K562 (cell line): ENCODE data around the gene PLEKHO1. TPM values are rescaled to one million over a fixed set of nuclear protein-coding genes. Genes with fewer than 3 reads are reported as not detected.

Experiments
- ATAC-seq: fragments of 200-7000 bp; cut with Tn5 transposase; 3 replicates; pipeline ENCODE4 v1.9.1; 2020; ENCODE audit warnings: moderate library complexity
- BruUV-seq: library from RNA; stranded (reverse); fragments of 400-500 nt; replicated peaks from 2 replicates; lab custom pipeline; 2021; lab: Mats Ljungman, UMichigan
- CTCF ChIA-PET: fragments of 300-600 bp; formaldehyde crosslinking; extraction: SDS; loops from one replicate; lab custom pipeline; 2021; ENCODE audit warnings: low intra/inter-chr PET ratio; lab: Yijun Ruan, JAX
- POLR2A ChIA-PET: fragments of 300-600, 350-650 bp; sonication (Branson Sonifier 250); formaldehyde crosslinking; extraction: SDS; loops from one replicate; lab custom pipeline; 2021; ENCODE audit warnings: antibody characterized with exemption, inconsistent platforms; lab: Yijun Ruan, JAX
- DNase-seq, 4 experiments: peaks; one replicate each; pipeline versions ENCODE4 v3.0.0 to v3.0.0-alpha.2; 2011 to 2018; ENCODE audit warnings: low spot score in 3 of 4, mixed read lengths in 3 of 4; ENCODE audit errors: extremely low read depth in 1 of 4
- FAIRE-seq: peaks from 2 replicates; lab custom pipeline; 2011; peaks lifted over from hg19 to GRCh38; lab: Jason Lieb, UNC
- H2AFZ ChIP-seq: 2 replicates; pipeline ENCODE4 v1.6.0; 2011; ENCODE audit warnings: low read depth, low read length, control low read depth, inconsistent platforms
- H3K27ac ChIP-seq: fragments of 200-600 bp; 3 replicates; pipeline ENCODE4 v1.8.0; 2011; ENCODE audit warnings: low read depth, mild to moderate bottlenecking, control low read depth, inconsistent platforms, low read length, moderate library complexity, mixed read lengths; ENCODE audit errors: extremely low read depth
- H3K27me3 ChIP-seq, 2 experiments: fragments of 300-600 bp in 1 of 2; 2 replicates in 1 of 2; 3 replicates in 1 of 2; pipeline versions ENCODE4 v1.6.0 to v1.8.0; 2011; ENCODE audit warnings: inconsistent platforms in 2 of 2, low read length in 2 of 2, mild to moderate bottlenecking in 1 of 2, mixed read lengths in 1 of 2, moderate library complexity in 1 of 2; ENCODE audit not compliant: control insufficient read depth in 2 of 2, insufficient read depth in 2 of 2
- H3K36me3 ChIP-seq: fragments of 300-600 bp; 3 replicates; pipeline ENCODE4 v1.8.0; 2011; ENCODE audit warnings: mild to moderate bottlenecking, low read length, inconsistent platforms; ENCODE audit not compliant: control insufficient read depth, insufficient read depth
- H3K4me1 ChIP-seq, 2 experiments: fragments of 200-600 bp in 1 of 2; replicated peaks in 1 of 2; 2 replicates in 1 of 2; 3 replicates in 1 of 2; pipeline versions ENCODE4 v1.5.1 to v1.8.0; 2011; ENCODE audit warnings: inconsistent platforms in 2 of 2, low read length in 2 of 2, mild to moderate bottlenecking in 1 of 2, mixed read lengths in 1 of 2, moderate library complexity in 1 of 2; ENCODE audit not compliant: control insufficient read depth in 2 of 2, insufficient read depth in 2 of 2
- H3K4me2 ChIP-seq: 2 replicates; pipeline ENCODE4 v1.6.1; 2011; ENCODE audit warnings: low read length, control low read depth, inconsistent platforms, mixed read lengths; ENCODE audit not compliant: insufficient read depth
- H3K4me3 ChIP-seq: fragments of 200-600 bp; sonication (generic), shearing (Covaris generic); 2 replicates; pipeline ENCODE4 v1.5.1; 2016; ENCODE audit warnings: control low read depth, inconsistent platforms
- H3K79me2 ChIP-seq: fragments of 200-600 bp; 3 replicates; pipeline ENCODE4 v1.8.0; 2011; ENCODE audit warnings: low read length, inconsistent platforms; ENCODE audit not compliant: control insufficient read depth, insufficient read depth
- H3K9ac ChIP-seq, 2 experiments: 2 replicates each; pipeline versions ENCODE4 v1.6.0 to v1.6.1; 2011; ENCODE audit warnings: low read depth in 2 of 2, low read length in 2 of 2, control low read depth in 1 of 2, inconsistent platforms in 1 of 2, mild to moderate bottlenecking in 1 of 2, mixed read lengths in 1 of 2; ENCODE audit not compliant: insufficient read depth in 1 of 2
- H3K9me1 ChIP-seq: one replicate; pipeline ENCODE4 v1.6.0; 2011; ENCODE audit warnings: inconsistent platforms, mild to moderate bottlenecking, low read length, moderate library complexity; ENCODE audit not compliant: control insufficient read depth, insufficient read depth
- H3K9me3 ChIP-seq: replicated peaks from 2 replicates; pipeline ENCODE4 v1.5.1; 2011; ENCODE audit warnings: low read depth, low read length, inconsistent platforms; ENCODE audit not compliant: control insufficient read depth, insufficient read depth
- H4K20me1 ChIP-seq: replicated peaks from 2 replicates; pipeline ENCODE4 v1.6.1; 2011; ENCODE audit warnings: low read length, inconsistent platforms, mixed read lengths; ENCODE audit not compliant: control insufficient read depth, insufficient read depth
- CREB1 ChIP-seq, 2 experiments: sonication (generic) in 1 of 2; formaldehyde crosslinking in 1 of 2; IDR thresholded peaks; 2 replicates each; pipeline versions ENCODE4 v1.6.1 to v1.8.0; 2012 to 2022; ENCODE audit warnings: inconsistent platforms in 1 of 2, mild to moderate bottlenecking in 1 of 2, missing genetic modification reagents in 1 of 2, moderate library complexity in 1 of 2
- E4F1 ChIP-seq: fragments of 250-450 bp; sonication (Bioruptor Pico); IDR thresholded peaks from 2 replicates; pipeline ENCODE4 v1.5.0; 2021; ENCODE audit warnings: mild to moderate bottlenecking, borderline replicate concordance
- FOXK2 ChIP-seq, 2 experiments: fragments of 450-650 bp; IDR thresholded peaks in 1 of 2; conservative IDR thresholded peaks in 1 of 2; 2 replicates each; pipeline ENCODE4 v1.6.1; 2016; ENCODE audit warnings: low read depth in 2 of 2, mild to moderate bottlenecking in 1 of 2
- ID3 ChIP-seq, 2 experiments: fragments of 250-450 bp in 1 of 2; fragments of 450-650 bp in 1 of 2; sonication (Bioruptor Pico) in 1 of 2; IDR thresholded peaks; 2 replicates each; pipeline versions ENCODE4 v1.6.1 to v1.8.0; 2016 to 2021; ENCODE audit warnings: mild to moderate bottlenecking in 2 of 2, moderate library complexity in 2 of 2, missing compliant biosample characterization in 1 of 2, missing genetic modification characterization in 1 of 2
- KDM5B ChIP-seq: fragments of 200-600 bp; sonication (generic); IDR thresholded peaks from 2 replicates; pipeline ENCODE4 v1.6.1; 2012; ENCODE audit warnings: low read depth, mild to moderate bottlenecking, moderate library complexity, low read length, control low read depth, inconsistent platforms; ENCODE audit not compliant: insufficient replicate concordance
- NR2C1 ChIP-seq, 2 experiments: fragments of 450-650 bp; IDR thresholded peaks; 2 replicates each; pipeline ENCODE4 v1.6.1; 2017; ENCODE audit warnings: mild to moderate bottlenecking in 2 of 2, antibody characterized with exemption in 1 of 2, inconsistent platforms in 1 of 2, missing compliant biosample characterization in 1 of 2, missing genetic modification characterization in 1 of 2
- NR4A1 ChIP-seq, 2 experiments: fragments of 250-450 bp in 1 of 2; fragments of 450-650 bp in 1 of 2; sonication (Bioruptor Pico) in 1 of 2; IDR thresholded peaks; 2 replicates each; pipeline versions ENCODE4 v1.4.0 to v1.6.1; 2016 to 2020; ENCODE audit warnings: mild to moderate bottlenecking in 2 of 2, missing compliant biosample characterization in 1 of 2, missing genetic modification characterization in 1 of 2, moderate library complexity in 1 of 2
- PHF8 ChIP-seq: fragments of 200-600 bp; sonication (generic); IDR thresholded peaks from 2 replicates; pipeline ENCODE4 v1.6.1; 2012; ENCODE audit warnings: mixed run types, mild to moderate bottlenecking, inconsistent platforms, low read length, moderate library complexity, borderline replicate concordance
- SIN3B ChIP-seq: fragments of 450-650 bp; IDR thresholded peaks from 2 replicates; pipeline ENCODE4 v1.6.1; 2017; ENCODE audit warnings: low read depth, mild to moderate bottlenecking, moderate library complexity
- SREBF2 ChIP-seq: sonication (generic); formaldehyde crosslinking; IDR thresholded peaks from 2 replicates; pipeline ENCODE4 v1.4.0; 2020; ENCODE audit warnings: mild to moderate bottlenecking, missing genetic modification reagents
- SRSF3 ChIP-seq: fragments of 200-400 bp; formaldehyde crosslinking; IDR thresholded peaks from 2 replicates; pipeline ENCODE4 v1.6.1; 2016; ENCODE audit warnings: mild to moderate bottlenecking, low read length, moderate library complexity; ENCODE audit not compliant: insufficient read depth
- ZNF12 ChIP-seq: sonication (generic); formaldehyde crosslinking; IDR thresholded peaks from 2 replicates; pipeline ENCODE4 v1.4.0; 2020; ENCODE audit warnings: mild to moderate bottlenecking, missing genetic modification reagents
- ZNF253 ChIP-seq: fragments of 250-450 bp; sonication (Bioruptor Pico); conservative IDR thresholded peaks from 2 replicates; pipeline ENCODE4 v1.6.1; 2021; ENCODE audit warnings: mild to moderate bottlenecking
- ZNF583 ChIP-seq: fragments of 250-450 bp; sonication (Bioruptor Pico); IDR thresholded peaks from 2 replicates; pipeline ENCODE4 v1.4.0; 2020
- WGBS: fragments of 100-300 bp; shearing (Covaris generic); methylation state at CpG from one replicate; pipeline ENCODE4 v1.1.6; 2016; ENCODE audit warnings: low coverage, mixed read lengths; ENCODE audit not compliant: insufficient coverage; ENCODE audit errors: missing lambda C conversion rate; 5-methylcytosine and 5-hydroxymethylcytosine counted together
- in situ Hi-C: fragments of 300-500 bp; cut with MboI; formaldehyde crosslinking; loops from 4 replicates; pipeline ENCODE4 v1.15.0; 2018; ENCODE audit warnings: inconsistent platforms, mixed read lengths
- intact Hi-C: fragments of 100-400 bp; cut with micrococcal nuclease; formaldehyde crosslinking; loops from 2 replicates; pipeline ENCODE4 v1.14.2; 2022
- polyA plus RNA-seq, 8 experiments: library from polyadenylated mRNA; depleted of rRNA in 4 of 8; stranded (reverse) in 5 of 8; unstranded in 3 of 8; fragments of >200 nt; fragmentation: Nextera tagmentation in 2 of 8; fragmentation: Illumina TruSeq in 1 of 8; extraction: Ambion mirVana in 2 of 8; extraction: Trizol in 1 of 8; gene quantifications; 2 replicates each; pipeline versions ENCODE4 v1.2.1 to v1.2.3, GENCODE V29; 2011 to 2014; ENCODE audit warnings: inconsistent platforms in 1 of 8, missing spikeins in 1 of 8
- total RNA-seq, 7 experiments: library from RNA; depleted of rRNA in 6 of 7; stranded (reverse); fragments of >200 nt in 6 of 7; fragmentation: Illumina TruSeq in 2 of 7; extraction: Trizol in 2 of 7; gene quantifications; 2 replicates each; pipeline versions ENCODE4 v1.2.1 to v1.2.3, GENCODE V29; 2011 to 2021; ENCODE audit warnings: low replicate concordance in 1 of 7

PLEKHO1 gene
- total and polyA plus RNA-seq, 9 of the 15 experiments (the other 6 are each of a cell fraction or from before 2014, with no cell fraction given) = 0.39 to 16.2 (median 9.6) TPM

- no peak for TF ChIP-seq E4F1 (CRISPR knock-in tag)
- TF ChIP-seq SIN3B = no peak
- no peak for TF ChIP-seq NR2C1 (IDR thresholded peaks at IDR 0.05)
- no peak for TF ChIP-seq NR2C1 (tag; IDR thresholded peaks at IDR 0.05)
- no peak for TF ChIP-seq ZNF583
- TF ChIP-seq SREBF2 (CRISPR knock-in tag) = 0 out of 2 replicates have a peak, but pooled peaks have one; percentile 40
These were observed 12.8 kb downstream of the PLEKHO1 start (continued) for GRCh38 chr1:150162582-150162861.

GRCh38 chr1:150162862-150163706 lies 13.4 kb downstream of the PLEKHO1 start:
- Histone ChIP-seq H4K20me1 (no peaks in the 10 kb centered on the region), H3K4me3 (peak overlapping the region; percentile 7; the same call in 1 of the 2 replicates), H3K4me1 (peaks cover 27 to 53% of the 10 kb centered on the region in 2 experiments), H3K4me2 (peak overlapping the region; percentile 86), H3K27me3 (no peaks in the 10 kb centered on the region), H2AFZ (peak overlapping the region; percentile 91), H3K79me2 (no peaks in the 10 kb centered on the region), H3K27ac (peak overlapping the region; percentile 95), H3K9me1 (peaks cover 3% of the 10 kb centered on the region), H3K36me3 (no peaks in the 10 kb centered on the region; the same call in 1 of the 3 replicates), H3K9ac (peak overlapping the region; percentile 61 to 82; a peak in 3 of 4 replicates), H3K9me3 (no peaks in the 10 kb centered on the region)
- in situ Hi-C loops (no loop called here), intact Hi-C loops (loop anchor here (10.0 kb wide), 1 partner anchor 268 kb away; the partner anchor contains the start of gene BOLA1)
- TSS peak; percentile 99 for BruUV-seq
- DNase-seq (peak; percentile 83 to 95 (median 89)), FAIRE-seq (peak; percentile 98), ATAC-seq (peak; percentile 93)
- POLR2A ChIA-PET = interaction anchor here (0.6 to 6.1 kb wide), 10 partner anchors 11 to 278 kb away, joined by 3 to 57 read pairs (median 4); partner anchors contain the start of gene PLEKHO1
- WGBS = 1% methylated on average over 14 of the region's 14 CpGs
- CTCF ChIA-PET = interaction anchor here (0.6 to 1.1 kb wide), 2 partner anchors 14 to 90 kb away, joined by 3 read pairs; no protein-coding TSS in a partner anchor
- TF ChIP-seq KDM5B (peak; percentile 77), PHF8 (peak; percentile 60; the same call in 1 of the 2 replicates), CREB1 (IDR thresholded peaks at IDR 0.05) (no peak; the same call in 1 of the 2 replicates), CREB1 (CRISPR knock-in tag; IDR thresholded peaks at IDR 0.05) (peak; percentile 47; the same call in 1 of the 2 replicates), NR4A1 (CRISPR knock-in tag; IDR thresholded peaks at IDR 0.05) (no peak), NR4A1 (tag; IDR thresholded peaks at IDR 0.05) (no peak), ID3 (CRISPR knock-in tag; IDR thresholded peaks at IDR 0.05) (no peak), ID3 (tag; IDR thresholded peaks at IDR 0.05) (peak; percentile 73), ZNF253 (0 out of 2 replicates have a peak, but pooled peaks have one; percentile 67), FOXK2 (conservative IDR thresholded peaks at IDR 0.05 in 1 of 2, IDR thresholded peaks at IDR 0.05 in 1 of 2; ENCODE audit: low read depth in 2 of 2) (peak; percentile 75 to 76), ZNF12 (CRISPR knock-in tag) (peak; percentile 77), SRSF3 (no peak)
